Ovary (tissue), 3 donors: ENCODE results near the gene TMEM9.

Source experiments
- CTCF ChIP-seq, 3 donors: fragments of 450-650 bp in 2 of 3; fragments of 200-600 bp in 1 of 3; IDR thresholded peaks; one replicate each; pipeline versions ENCODE4 v1.5.1 to v1.8.0; 2016 to 2022; ENCODE audit warnings: antibody characterized with exemption in 3 of 3, mild to moderate bottlenecking in 1 of 3
- POLR2A ChIP-seq: fragments of 450-650 bp; IDR thresholded peaks from one replicate; pipeline ENCODE4 v1.6.1; 2017; ENCODE audit warnings: antibody characterized with exemption, mild to moderate bottlenecking, moderate library complexity
- donor health status: DM: no; HTN: no; CAD: no.

GRCh38 chr1:201128962-201129361 is 25.3 kb downstream of the TMEM9 start:
- TF ChIP-seq CTCF (IDR thresholded peaks at IDR 0.05): no peak
- TF ChIP-seq POLR2A: no peak
